Brain microvascular endothelial cell (primary cell): ENCODE results near the gene GLP2R.

Source experiments
- DNase-seq: peaks from one replicate; pipeline ENCODE4 v3.0.0-alpha.2; 2020
- H3K27ac ChIP-seq: fragments of 250-450 bp; sonication (Bioruptor Pico); 2 replicates; pipeline ENCODE4 v1.5.1; 2020; ENCODE audit warnings: mild to moderate bottlenecking, moderate library complexity
- H3K27me3 ChIP-seq: fragments of 250-450 bp; sonication (Bioruptor Pico); replicated peaks from 2 replicates; pipeline ENCODE4 v1.5.1; 2020; ENCODE audit warnings: mild to moderate bottlenecking
- H3K36me3 ChIP-seq: fragments of 250-450 bp; sonication (Bioruptor Pico); replicated peaks from 2 replicates; pipeline ENCODE4 v1.5.1; 2020; ENCODE audit warnings: mild to moderate bottlenecking
- H3K4me3 ChIP-seq: 2 replicates; pipeline ENCODE4 v1.5.1; 2011; ENCODE audit warnings: low read depth, mild to moderate bottlenecking, control low read depth, low read length, moderate library complexity
- CTCF ChIP-seq: IDR thresholded peaks from 2 replicates; pipeline ENCODE4 v1.5.1; 2011; ENCODE audit warnings: low read depth, mild to moderate bottlenecking, moderate library complexity, low read length, control low read depth, inconsistent platforms; ENCODE audit errors: missing control alignments
- in situ Hi-C: cut with HindIII; loops from 2 replicates; pipeline ENCODE4 v1.10.0; 2017; ENCODE audit warnings: low sequenced_read_pairs, low pct_ligation_motif_present

GLP2R gene

GRCh38 chr17:9900784-9901183, 75.1 kb downstream of the GLP2R start:
- DNase-seq, result no peak
- TF ChIP-seq CTCF, result no peak
- no peak overlapping the region for H3K4me3 ChIP-seq
- in situ Hi-C loops, result no loop called here
- H3K36me3 ChIP-seq, result no peaks in the 10 kb centered on the region
- no peak overlapping the region for H3K27ac ChIP-seq
- no peaks in the 10 kb centered on the region for H3K27me3 ChIP-seq

GRCh38 chr17:9902120-9902519, 76.4 kb downstream of the GLP2R start:
- H3K27me3 ChIP-seq, result no peaks in the 10 kb centered on the region
- H3K36me3 ChIP-seq, result no peaks in the 10 kb centered on the region
- no peak overlapping the region for H3K27ac ChIP-seq
- in situ Hi-C loops, result no loop called here
- no peak overlapping the region for H3K4me3 ChIP-seq
- DNase-seq, result no peak
- no peak for TF ChIP-seq CTCF

GRCh38 chr17:9904277-9905077, 78.8 kb downstream of the GLP2R start:
- Histone ChIP-seq H3K27me3 (no peaks in the 10 kb centered on the region), H3K36me3 (no peaks in the 10 kb centered on the region), H3K4me3 (no peak overlapping the region), H3K27ac (no peak overlapping the region)
- no peak for DNase-seq
- TF ChIP-seq CTCF, result no peak
- in situ Hi-C loops, result no loop called here

- H3K36me3 ChIP-seq, result no peaks in the 10 kb centered on the region
- in situ Hi-C loops, result no loop called here
- DNase-seq, result no peak
- TF ChIP-seq CTCF, result no peak
- H3K27ac ChIP-seq, result no peak within 1 kb of the TSS
- H3K27me3 ChIP-seq, result no peaks in the 10 kb centered on the region
- no peak within 1 kb of the TSS for H3K4me3 ChIP-seq
Measured at GRCh38 chr17:9905078-9905415, 79.3 kb downstream of the GLP2R start, which contains the start of gene RCVRN. Gene RCVRN (minus strand): TSS chr17:9905271. CDS start chr17:9905180, 91 bp downstream.

GRCh38 chr17:9905902-9906301, 80.2 kb downstream of the GLP2R start:
- no peaks in the 10 kb centered on the region for H3K27me3 ChIP-seq
- H3K27ac ChIP-seq, result no peak overlapping the region
- TF ChIP-seq CTCF, result peak; percentile 63
- in situ Hi-C loops, result no loop called here
- H3K4me3 ChIP-seq, result no peak overlapping the region
- no peaks in the 10 kb centered on the region for H3K36me3 ChIP-seq
- DNase-seq, result no peak

- H3K27ac ChIP-seq, result no peak overlapping the region
- H3K4me3 ChIP-seq, result no peak overlapping the region
- no peaks in the 10 kb centered on the region for H3K36me3 ChIP-seq
- in situ Hi-C loops, result no loop called here
- H3K27me3 ChIP-seq, result no peaks in the 10 kb centered on the region
- no peak for DNase-seq
- TF ChIP-seq CTCF, result no peak
Measured at GRCh38 chr17:9906616-9907015, 80.9 kb downstream of the GLP2R start.
